Stimulated activated naive CD4-positive, alpha-beta T cell (primary cell): ENCODE data around the gene MYL2.

Source experiments
- DNase-seq, 6 experiments: peaks; one replicate each; lab custom pipeline; 2025; lab: John Stamatoyannopoulos, UW

MYL2 gene

DNA sequence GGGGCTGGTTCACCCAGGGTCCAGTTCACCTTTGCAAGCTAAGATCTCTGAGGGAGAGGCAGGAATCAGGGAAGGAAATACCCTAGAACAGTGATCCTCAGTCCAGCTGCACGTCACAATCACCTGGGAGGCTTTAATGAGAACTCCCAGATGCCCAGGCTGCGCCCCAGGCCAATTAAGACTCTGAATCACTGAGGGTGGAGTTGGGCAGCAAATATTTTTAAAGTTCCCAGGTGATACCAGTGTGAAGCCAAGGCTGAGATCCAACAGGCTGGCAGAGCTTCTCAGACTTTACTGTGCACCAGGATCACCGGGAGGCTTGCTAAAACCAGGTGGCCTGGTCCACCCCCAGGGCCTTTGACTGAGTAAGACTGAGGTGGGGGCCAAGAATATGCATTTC is 23.8 kb downstream of the MYL2 start:
- no peak for DNase-seq

DNA sequence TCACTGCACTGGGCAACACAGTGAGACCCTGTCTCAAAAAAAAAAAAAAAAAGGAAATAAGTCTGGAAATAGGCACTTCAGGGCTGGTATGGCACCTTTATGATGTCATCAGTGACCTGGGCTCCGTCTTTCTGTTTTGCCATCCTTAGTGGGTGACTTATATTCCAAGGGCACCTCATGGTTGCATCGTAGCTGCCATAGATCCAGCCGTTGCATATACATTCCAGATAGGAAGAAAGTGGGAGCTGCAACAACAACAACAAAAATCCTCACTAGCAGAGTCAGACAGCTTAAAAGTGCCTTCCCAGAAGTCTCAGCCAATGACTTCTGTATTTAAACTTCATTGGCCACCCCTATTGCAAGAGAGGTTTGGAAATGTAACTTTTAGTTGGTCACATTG is 26.4 kb downstream of the MYL2 start:
- DNase-seq = no peak

DNA sequence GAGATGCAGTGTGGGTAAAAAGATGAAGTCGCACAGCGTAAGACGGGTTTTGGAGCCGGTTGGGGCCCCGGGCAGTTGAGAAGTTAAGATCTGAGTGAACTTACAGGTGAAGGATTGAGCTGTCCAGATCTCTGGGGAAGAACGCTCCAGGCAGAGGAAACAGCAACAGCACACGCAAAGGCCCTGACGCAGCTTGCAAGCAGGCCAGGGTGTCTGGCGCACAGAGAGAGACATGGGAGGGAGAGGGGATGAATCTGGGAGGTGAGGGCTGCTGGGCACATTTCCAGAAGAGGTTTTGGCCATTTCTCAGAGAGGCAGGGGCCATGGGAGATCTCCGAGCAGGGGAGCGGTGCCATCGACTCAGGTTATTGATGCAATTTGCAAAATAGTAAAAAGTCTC is 31.0 kb downstream of the MYL2 start:
- DNase-seq = no peak

DNA sequence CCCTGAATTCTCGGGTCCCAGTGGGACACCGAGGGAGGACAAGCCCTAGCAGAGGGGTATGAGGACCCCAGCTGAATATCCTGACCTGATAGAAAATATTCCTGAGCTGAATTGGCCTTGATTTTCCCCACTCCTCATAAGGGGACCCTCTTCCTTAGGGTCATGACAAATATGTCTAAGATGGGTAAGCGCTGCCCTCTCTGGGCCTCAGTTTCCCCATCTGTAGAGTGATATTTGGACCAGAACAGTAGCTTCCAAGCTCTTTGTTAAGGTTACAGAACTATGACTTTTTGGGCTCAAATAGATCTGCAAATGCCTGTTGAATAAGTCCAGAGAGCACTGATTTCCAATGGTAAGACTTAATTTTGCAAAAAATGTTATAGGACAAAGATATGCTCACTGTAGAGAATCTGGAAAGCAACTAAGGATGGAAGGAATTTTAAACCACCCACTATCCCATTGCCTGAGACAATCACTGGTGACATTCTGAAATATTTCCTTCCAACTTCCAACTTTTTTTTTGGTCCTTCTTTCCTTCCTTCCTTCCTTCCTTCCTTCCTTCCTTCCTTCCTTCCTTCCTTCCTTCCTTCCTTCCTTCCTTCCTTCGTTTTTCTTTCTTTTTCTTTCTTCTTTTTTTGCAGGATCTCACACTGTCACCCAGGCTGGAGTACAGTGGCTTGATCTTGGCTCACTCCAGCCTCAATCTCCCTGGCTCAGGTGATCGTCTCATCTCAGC is 32.0 kb downstream of the MYL2 start:
- no peak for DNase-seq

- DNase-seq = no peak
Measured at GRCh38 chr12:110885152-110885840, 35.1 kb downstream of the MYL2 start.

- no peak for DNase-seq
Measured at GRCh38 chr12:110883251-110883650, 37.1 kb downstream of the MYL2 start.

DNA sequence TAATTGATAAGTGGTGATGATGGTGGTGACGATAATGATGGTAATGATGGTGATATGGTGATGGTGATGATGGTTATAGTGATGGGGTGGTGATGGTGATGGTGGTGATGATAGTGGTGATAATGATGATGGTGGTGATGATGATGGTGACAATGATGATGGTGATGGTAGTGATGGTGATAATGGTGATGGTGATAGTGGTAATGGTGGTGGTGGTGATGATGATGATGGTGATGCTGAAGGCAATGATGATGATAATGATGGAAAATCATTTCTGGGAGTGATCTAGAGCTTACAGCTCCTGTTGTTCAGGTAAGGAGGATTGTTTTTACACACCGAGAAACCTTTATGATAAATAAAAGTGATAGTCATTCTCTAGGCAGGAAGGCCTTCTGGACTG is 39.7 kb downstream of the MYL2 start:
- DNase-seq = no peak

DNA sequence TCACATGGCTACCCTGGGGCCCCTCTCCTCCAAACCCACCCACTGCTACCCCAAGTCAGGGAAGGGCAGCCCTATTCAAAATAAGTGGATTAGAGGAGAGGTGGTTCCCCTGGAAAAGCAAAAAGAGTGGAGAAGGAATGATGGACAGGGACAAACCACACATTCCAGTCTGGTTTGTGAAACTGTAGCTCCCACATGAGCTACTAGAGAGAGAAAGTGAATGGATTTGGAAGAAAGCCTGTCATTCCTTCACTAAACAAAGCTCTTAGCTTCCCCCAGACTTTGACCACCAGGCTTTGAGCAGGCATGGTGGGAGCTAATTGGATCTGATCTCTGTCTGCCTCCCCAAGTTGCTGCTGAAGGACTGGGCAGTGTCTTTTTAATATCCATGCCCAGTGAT is 45.6 kb downstream of the MYL2 start:
- no peak for DNase-seq

GRCh38 chr12:110874351-110874750 is 46.0 kb downstream of the MYL2 start:
- no peak for DNase-seq

DNA sequence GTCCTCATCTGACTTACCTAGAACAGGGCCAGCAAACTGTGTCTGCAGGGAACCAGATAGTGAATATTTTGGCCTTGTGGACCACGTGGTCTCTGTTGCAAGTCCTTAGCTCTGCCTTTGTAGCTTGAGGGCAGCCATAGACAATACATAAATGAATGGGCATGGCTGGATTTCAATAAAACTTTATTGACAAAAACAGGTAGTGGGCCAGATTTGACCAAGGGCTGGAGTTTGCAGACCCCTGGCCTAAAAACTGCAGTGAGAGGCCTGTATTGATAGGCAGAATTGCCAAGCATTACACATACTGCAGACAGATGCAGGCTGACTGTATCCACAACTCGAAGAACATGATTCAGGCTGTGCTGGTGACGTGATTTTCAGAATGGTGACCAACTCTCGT is 48.3 kb downstream of the MYL2 start:
- DNase-seq = no peak

DNA sequence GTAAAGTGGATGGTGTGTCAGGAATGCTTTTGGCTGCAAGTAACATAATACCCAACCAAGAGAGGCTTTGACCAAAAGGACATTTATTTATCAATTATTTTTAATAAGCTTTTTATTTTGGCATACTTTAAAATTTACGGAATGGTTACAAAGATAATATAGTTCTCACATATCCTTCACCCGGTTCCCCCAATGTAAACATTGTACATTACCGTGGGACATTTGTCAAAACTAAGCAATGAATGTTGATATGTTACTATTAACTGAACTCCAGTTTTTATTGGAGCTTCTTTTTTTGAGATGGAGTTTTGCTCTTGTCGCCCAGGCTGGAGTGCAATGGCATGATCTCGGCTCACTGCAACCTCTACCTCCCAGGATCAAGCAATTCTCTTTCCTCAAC is 50.6 kb downstream of the MYL2 start:
- no peak for DNase-seq

GRCh38 chr12:110869026-110869425 is 51.4 kb downstream of the MYL2 start:
- DNase-seq = no peak

GRCh38 chr12:110865521-110865920 is 54.9 kb downstream of the MYL2 start:
- DNase-seq = no peak

- no peak for DNase-seq
Measured at GRCh38 chr12:110863161-110863560, 57.2 kb downstream of the MYL2 start.

GRCh38 chr12:110862329-110862728 is 58.0 kb downstream of the MYL2 start:
- DNase-seq = no peak

GRCh38 chr12:110861729-110862128 is 58.6 kb downstream of the MYL2 start:
- no peak for DNase-seq
